ENCODE measurements around the gene NEK10.

The NEK10 gene

DNA sequence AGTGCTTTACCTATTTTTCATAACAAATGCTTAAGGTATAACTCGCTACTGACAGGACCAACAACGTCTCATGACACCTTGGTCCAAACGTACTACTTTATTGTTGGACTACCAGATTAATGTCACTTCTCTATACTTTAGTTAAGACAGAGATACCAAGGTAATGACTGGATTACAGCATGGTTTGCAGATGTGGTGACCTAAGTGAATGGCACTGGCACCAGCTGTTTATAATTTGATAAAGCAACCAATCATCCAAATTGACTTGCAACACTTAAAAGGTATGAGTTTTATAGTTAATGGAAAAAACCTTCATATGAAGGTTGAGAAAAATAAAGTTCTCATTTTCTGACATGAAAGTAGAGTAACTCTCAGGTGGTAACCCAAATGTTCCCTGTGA, 209.0 kb downstream of the NEK10 start:
- no peak for DNase-seq

DNA sequence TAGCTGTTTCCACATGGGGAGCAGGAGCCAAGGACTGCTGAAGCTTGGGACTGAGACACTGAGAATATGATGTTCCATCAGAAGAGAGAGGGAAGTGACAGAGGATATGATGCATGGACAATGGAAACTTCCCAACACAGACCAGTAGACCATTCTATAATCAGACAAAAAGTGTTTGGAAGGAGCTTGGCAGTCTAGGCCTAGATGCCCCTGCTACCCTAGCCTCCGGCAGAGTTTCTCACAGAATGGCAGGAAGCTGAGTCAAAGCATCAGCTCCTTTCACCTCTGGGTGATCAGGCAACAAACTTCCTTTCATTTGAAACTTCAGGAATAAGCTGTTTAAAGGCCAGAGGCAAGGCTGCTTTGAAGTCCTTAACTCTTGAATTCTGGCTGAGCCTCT, 222.0 kb downstream of the NEK10 start:
- DNase-seq = no peak

DNA sequence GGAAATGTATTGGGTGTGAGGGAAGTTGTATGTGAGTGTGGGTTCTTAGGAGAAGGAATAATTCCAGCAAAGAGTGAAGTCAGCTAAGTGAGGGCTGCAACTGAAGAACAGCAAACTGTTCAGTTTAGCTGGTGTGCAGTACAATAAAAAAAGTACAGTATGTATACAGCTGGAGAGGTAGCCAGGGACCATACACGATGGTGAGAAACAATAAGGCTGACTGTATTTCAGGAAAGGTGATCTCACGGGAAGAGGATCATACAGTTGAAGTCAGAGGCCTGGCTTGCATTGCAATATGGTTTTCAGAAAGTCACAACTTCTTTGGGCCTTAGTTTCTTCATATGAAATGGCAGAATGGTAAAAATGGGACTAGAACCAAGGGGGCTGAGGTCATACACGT, 222.4 kb downstream of the NEK10 start:
- DNase-seq = no peak

DNA sequence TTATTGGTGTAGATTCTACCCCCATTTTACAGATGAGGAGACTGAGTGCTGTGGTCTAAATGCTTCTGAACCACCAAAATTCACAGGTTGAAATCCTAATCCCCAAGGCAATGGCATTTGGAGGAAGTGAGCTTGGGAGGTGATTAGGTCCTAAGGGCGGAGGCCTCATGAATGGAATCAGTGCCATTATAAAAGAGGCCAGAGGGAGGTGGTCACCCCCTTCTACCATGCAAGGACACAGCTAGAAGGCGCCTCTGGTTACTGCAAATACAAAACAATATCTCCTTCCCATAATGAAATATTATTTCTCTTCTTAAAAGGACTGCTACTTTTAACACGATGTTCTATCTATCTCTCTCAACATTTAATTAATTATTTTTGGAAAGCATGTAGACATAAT, 223.5 kb downstream of the NEK10 start:
- no peak for DNase-seq

DNA sequence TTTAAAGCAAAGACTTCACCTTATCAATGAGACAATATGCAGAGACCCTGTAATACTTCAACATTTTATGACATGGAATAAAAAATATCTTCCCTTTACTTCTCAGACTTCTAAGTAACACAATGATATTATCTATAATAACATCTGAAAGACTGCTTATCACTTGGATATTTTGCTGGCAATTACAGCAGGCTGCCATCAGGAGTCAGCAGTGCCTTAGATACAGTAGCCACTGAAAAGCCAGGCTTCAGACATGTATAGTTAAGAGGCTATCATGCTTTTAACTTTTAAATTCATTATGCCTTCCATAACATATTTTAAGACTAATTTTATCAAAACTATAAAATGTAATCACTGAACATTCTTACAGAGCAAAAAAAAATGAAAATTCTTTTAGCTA, 227.5 kb downstream of the NEK10 start:
- no peak for DNase-seq

DNA sequence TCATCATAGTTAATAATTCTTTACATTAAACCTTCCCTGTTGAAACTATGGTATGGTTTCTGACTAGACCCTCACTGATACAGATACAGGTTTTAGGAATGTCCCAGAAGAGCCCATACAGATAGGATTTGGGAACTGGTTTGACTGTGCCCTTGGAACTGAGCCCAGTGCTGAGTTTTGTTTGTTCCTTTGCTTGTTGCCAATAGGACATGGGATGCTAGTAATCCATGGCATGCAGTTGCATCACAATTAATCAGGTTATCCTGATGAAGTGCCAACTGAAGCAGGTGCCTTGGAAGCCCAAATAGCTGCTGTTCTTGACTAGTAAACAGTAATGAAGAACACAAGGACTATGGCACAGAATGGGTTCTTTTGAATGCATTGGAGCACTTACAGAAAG, 230.6 kb downstream of the NEK10 start:
- DNase-seq = no peak

DNA sequence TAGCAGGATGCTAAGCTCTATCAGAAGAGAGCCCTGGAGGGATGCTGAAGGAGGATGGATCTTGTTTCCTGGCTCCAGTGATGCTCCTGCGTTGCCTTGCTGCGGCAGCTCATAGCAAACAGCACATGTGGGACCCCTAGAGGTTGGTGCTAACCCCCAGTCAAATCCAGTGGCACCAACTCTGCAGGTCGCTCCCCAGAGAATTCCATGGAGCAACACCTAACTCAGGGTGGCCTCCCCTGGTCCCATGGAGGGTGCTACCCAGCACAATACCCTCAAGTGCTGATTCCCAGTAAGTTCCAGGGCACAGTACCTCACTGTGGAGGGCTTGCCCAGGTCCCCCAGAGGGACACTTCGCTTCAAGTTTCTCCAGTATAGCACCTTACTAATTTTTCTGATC, 231.2 kb downstream of the NEK10 start:
- no peak for DNase-seq

DNA sequence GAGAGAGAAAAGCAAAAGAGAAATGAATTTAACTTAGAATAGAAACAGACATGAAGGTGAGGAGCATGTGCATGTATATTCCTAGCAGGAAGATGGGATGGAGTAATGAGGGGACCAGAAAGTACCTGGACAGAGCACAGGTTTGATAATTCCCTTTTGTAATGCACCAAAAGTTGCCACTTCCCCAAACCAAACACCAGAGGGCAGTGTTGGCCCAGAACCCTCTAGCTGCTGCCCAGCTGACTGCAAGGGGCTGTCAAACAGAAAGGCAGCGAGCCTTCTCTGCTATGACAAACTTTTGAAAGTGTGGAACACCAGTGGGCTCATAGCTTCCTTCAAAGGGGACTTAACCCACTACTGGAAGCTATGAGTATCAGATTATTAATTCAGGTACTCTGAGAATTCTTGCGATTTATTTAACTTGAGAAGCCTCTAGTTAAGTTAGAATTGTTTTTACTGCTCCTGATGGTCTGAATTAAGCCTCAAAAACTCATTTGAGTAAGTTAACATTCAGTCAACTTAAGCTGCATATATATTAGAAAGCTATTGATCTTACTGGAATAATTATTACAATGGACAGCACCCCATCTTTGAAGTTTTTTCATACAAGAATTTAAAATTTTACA, 234.9 kb downstream of the NEK10 start:
- peak; percentile 40 for DNase-seq

DNA sequence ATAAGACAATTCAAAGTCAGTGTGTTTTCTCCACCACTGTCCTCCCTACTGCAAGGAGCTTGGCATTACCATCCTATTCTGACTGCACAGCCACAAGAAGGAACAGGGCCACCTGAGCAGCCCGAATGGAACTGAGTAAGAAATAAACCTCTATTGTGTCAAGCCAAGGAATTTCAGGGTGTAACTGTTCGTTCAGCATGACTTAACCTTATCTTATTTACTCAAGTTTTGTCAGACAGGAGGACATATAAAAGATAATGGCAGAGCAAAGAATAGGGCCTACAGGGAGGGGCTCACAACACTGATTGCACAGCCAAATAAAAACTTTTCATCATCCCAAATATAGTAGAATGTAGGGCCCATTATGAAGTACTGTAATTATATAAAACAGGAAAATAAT, 236.1 kb downstream of the NEK10 start:
- DNase-seq = no peak

DNA sequence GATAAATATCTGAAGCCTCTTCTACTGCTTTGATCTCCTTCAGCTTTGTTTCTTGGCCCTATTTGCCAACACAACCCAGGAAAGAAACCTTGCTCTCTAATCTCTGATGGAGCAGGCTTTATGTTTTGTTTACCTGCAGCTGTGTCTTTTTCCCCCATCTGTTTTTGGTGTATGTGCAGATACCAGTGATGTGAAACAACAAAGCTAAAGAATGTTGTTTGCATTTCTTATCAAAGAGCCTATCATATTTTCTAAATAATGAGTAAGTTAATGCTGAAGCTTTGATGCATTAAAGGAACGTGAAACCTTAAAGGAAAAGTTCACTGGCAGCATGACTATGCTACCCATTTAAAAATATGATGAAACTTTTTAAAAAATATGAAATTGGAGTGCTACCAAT, 238.4 kb downstream of the NEK10 start:
- no peak for DNase-seq

DNA sequence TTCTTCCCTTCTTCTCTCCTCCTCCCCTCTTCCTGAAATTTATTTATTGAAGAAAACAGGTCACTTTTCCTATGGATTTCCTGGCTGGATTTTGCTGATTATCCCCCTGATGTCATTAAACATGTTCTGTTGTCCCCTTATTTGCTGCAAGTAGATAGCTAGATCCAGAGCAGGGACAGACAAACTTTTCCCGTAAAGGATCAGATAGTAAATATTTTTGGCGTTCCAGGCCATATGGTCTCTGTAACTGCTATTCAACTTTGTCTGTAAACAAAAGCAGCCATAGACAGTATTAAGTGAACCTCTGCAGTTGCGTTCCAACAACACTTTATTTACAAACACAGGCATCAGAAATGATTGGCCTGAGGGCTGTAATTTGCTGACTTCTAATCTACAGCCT, 241.3 kb downstream of the NEK10 start:
- DNase-seq = no peak

DNA sequence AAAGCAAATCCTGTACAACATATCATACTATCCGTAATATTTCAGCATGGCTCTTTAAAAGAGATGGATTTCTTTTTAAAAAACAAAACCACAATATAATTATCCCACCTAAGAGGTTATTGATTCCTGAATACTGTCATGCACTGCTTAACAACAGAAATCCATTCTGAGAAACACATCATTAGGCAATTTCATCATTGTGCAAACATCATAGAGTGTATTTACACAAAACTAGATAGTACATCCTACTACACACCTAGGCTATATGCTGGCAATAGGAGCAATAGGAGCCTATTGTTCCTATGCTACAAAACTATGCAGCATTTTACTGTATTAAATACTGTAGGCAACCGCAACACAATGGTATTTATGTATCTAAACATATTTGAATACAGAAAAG, 242.0 kb downstream of the NEK10 start:
- DNase-seq = no peak

DNA sequence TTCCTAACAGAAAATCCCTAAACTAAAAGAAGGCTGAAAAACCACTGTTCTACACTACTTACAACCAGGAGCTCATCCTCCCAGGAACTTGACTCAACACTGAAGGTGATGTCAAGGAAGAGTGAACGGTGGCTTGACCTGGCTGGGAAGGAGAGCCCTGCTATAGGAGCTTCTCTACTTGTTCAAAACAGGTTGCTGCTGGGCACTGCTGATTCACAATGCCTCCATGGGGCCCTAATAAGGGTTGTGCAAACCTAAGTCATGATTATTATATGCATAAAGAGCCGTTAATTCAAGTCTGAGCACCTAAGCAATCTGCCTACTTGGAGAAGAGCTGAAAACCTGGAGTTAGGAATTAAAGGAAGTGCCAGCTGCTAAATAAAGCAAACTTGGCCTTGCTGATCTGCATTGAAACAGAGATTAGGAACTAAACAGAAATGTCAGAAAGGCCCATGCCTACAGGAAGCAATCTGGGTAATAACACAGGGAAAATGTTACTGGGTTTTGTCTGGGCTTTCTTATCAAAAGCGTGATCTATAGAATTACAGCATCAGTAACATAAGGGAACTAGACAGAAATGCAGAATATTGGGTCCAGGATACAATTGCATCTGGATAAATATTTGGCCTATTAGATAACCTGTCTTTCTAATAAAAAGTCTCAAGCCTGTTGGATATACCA, 243.2 kb downstream of the NEK10 start:
- DNase-seq = no peak

DNA sequence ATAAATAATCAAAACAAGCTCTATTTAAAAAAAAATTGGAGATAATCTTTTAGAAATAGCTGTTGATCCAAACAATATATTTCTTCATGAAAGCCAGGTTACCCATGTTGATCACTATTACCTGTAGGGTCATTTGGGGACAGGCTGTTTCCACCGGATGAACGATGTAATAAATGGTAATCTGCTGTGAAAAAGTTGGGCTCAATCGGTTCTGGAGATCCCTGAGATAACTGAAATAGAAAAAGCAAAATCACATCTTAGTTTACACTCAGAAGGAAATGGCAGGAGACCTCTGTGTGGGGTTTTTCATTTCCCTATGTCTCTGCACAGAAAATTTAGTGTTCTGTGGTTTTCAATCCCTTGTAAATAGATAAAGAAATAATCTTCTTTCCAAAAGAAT, 249.5 kb downstream of the NEK10 start:
- no peak for DNase-seq

DNA sequence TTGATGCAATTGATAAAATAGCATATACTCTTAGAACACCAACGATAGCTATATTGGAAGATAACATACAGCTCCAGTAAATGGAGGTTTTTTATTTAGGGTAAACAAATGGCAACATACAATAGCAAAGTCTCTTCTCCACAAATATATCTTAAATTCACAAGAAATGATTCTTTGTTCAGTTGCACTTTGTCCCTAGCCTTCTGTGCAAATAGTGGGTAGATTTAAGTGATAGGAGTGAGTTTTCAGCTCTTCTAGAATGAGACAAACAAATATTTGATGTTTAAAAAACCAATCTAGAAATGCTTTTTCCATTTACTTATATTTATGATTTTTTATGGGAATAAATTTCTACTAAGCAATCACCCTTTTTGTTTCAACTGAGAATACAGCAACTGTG, 253.8 kb downstream of the NEK10 start:
- DNase-seq = no peak

DNA sequence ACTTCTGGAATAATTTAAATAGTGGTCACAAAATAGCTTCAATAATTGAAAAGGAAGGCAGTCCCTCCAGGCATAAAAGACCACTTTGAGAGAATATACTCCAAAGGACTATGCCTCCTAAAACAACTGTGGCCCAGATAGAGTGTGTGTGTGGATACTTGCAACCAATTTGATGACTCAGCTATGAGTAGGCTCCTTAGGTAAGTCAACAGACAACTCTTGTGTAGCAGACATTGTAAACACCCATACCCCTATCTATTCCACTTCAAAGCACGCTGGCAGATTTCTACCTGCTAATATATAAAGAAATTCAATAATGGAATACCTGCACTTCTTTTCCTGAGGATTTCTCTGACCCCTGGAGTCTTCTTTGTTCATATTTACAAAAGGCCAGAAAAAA, 254.5 kb downstream of the NEK10 start:
- DNase-seq = no peak

DNA sequence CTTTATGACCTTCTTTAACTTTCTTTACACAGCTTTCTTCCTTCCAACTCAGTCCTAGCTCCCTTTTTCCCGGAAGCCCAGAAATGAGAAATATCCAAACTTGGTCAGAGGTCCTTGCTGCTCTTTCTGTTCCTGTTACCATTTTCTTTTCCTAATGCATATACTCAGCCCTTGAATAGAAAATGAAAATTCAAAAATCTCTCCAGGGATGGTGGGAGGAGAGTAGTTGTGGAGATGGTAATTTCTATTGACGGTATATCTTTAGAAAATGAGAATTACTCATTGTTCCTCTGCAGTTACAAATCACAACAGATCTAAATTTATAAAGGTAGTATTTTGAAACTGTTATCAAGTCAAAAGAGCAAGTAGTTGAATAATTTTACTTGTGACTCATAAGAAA, 255.1 kb downstream of the NEK10 start:
- DNase-seq = no peak

DNA sequence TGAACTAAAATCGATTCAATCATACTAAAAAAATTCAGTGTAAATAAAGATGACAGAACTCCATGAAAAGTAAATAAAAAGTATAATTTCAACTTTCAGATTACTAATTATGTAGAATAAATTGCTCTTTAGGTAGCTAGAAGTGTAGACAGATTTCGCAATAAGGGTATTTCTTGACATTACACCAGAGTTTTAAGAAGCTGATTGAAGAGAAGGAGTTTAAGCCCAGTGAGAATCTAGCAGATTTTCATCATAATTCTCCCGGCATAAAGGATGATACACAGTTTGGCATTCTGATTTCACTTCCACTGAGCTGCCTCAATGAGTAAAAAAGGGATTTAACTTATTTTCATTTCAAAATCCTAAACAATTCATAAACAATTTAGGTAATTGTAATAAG, 259.2 kb downstream of the NEK10 start:
- DNase-seq = no peak

DNA sequence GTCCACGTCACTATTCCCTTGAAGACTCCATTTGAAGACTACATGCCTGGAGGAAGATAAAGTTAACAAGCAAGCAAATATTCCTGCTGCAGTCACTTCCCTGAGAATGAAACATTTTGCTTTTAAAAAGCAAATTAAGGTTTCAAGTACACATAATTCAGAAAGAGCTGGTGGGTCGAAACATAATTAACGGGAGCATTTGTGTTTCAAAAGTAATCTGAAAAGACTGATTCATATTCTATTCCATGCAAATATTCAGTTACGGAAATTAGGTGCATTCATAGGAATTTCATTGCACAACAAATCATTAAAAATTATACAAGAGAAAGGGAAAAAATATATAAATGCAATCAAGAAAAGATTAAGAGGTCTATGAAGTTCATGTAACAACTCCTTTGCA, 260.9 kb downstream of the NEK10 start:
- DNase-seq = no peak

DNA sequence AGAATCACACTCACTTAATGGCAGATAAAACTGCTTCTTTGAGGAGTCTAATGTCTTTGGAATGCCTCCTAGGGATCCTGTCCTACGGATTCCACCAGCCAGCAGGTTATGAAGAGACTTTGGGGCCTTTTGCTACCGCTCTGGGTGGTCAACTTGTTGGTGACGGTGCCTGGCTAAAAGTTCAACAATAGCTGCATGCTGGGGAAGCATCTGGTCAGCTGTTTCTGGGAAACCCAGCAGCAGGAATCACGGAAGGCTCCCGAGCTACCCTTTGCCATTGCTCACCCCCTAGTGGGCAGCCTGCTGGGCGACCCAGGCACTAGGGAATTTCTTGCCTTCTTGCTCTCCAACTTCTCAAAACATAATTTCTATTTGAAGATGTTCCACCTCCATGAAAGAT, 263.3 kb downstream of the NEK10 start:
- DNase-seq = no peak

DNA sequence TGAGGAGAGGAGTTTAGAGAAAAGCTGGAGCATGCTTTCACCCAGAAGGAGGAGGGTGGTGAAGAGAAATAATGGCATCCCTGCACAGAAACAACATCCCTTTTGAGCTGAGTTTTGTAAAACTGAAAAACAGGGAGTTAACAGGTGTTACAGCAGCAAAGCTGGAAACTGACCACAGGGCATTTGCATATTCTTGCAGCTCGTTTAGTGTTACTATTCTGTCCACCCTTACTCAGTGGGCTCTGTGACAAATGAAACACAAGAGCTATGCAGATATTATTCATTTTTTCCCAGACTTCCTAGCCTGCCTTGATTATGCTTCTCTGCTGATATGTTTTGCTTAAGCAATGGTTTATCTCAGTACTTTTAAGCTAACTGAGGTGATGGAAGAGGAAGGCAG, 272.0 kb downstream of the NEK10 start:
- DNase-seq = no peak

DNA sequence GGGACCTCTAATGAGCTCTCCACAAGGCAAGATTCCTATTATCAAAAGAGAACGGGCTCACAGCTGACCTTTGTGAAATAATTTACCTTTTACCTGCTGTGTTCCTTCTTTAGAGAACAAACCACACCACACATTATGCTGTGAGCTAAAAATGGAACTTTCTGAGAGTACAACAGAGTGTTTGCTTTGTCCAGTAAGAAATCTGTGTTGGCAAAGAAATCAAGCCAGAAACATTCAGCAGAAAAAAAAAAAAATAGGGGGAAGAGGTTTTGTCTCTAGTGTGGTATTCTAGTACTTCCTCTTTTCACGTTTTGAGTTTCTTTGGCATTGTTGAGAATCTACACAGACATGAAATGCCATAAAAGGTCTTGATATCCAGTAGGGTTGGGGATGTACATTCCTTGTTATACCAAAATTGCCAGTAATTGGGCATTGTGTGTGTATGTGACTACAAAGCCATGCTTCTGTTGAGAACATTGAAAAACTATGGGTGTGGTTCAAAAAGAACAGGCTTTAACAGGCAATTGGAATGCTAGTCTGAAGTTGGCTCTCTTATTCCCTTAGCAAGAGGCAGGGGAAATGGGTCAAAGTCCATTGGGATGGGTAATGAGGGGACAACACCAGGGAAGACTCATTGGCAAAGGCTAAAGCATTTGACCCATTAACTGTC, 273.5 kb downstream of the NEK10 start:
- no peak for DNase-seq

DNA sequence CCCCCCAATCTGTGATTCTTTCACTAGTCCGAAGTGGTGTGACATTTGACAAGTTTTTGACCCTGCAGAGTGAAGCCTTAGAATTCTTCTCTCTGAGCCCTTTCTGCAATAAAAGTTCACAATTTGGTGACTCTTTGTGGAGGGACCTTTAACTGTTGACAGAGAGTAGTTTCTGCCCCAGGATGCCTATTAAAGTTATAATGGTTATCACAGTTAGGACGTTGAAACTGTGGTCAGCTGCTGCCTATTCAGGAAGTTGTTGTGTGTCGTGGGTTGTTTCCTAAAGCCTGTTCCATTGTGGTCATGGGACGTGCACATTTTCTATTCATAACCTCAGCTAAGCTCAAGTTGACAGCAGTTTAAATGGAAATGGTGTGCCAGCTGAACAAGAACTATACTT, 274.5 kb downstream of the NEK10 start:
- no peak for DNase-seq

DNA sequence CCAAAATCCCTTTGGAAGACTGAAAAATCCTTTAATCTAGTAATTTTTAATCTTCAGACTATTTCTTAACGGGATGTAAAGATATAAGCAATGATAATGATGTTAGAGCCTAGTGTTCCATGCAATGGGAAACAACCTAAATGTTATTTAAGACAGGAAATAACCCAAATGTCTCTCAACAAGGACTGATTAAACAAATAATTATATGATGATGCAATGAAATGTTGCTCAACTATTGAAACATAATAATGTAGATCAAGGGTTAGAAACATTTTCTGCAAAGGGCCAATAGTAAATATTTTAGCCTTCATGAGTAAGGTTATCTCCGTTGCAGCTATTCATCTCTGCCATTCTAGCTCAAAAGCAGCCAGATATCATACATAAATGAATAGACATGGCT, 275.4 kb downstream of the NEK10 start:
- DNase-seq = no peak
